ENCODE data around the gene LEF1. TPM values are rescaled to one million over a fixed set of nuclear protein-coding genes. Genes with fewer than 3 reads are reported as not detected.

Gene LEF1
- total RNA-seq, 3 donors from 2014 or later, result 140 to 165 (median 148) TPM

GRCh38 chr4:108048157-108048556, 120.6 kb downstream of the LEF1 start:
- ATAC-seq (no peak), DNase-seq (no peak)
- peaks cover 75% of the 10 kb centered on the region for H3K4me1 Mint-ChIP-seq (ENCODE audit: low read depth)
- no peaks in the 10 kb centered on the region for H3K27me3 Mint-ChIP-seq (ENCODE audit: low read depth)
- no peak overlapping the region for H3K4me3 Mint-ChIP-seq
- no peaks in the 10 kb centered on the region for H3K9me3 Mint-ChIP-seq
- peaks cover 28% of the 10 kb centered on the region for H3K36me3 Mint-ChIP-seq (ENCODE audit: insufficient read depth)

DNA sequence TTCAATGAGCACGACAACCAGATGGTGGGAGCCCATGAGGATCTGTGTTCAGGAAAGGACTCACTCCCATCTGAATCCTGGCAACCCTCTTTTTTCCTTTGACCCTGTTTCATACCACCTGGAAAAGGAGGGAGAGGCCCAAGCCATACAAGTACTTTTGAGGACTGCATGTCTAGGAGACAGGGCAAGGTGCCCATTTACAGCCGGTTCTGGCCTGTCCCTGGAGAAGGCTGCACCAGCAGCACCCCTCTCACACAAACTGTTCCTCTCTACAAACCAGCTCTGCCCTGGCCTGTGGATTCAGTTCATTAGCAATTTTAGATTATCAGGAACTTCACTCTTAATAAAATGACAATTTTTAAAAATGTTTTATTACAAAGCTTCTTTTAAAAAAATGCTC, 121.5 kb downstream of the LEF1 start:
- Mint-ChIP-seq H3K4me1 (ENCODE audit: low read depth) (peaks cover 66% of the 10 kb centered on the region), H3K36me3 (ENCODE audit: insufficient read depth) (peaks cover 25% of the 10 kb centered on the region), H3K9me3 (no peaks in the 10 kb centered on the region), H3K27me3 (ENCODE audit: low read depth) (no peaks in the 10 kb centered on the region), H3K4me3 (no peak overlapping the region)
- no peak for DNase-seq
- no peak for ATAC-seq

DNA sequence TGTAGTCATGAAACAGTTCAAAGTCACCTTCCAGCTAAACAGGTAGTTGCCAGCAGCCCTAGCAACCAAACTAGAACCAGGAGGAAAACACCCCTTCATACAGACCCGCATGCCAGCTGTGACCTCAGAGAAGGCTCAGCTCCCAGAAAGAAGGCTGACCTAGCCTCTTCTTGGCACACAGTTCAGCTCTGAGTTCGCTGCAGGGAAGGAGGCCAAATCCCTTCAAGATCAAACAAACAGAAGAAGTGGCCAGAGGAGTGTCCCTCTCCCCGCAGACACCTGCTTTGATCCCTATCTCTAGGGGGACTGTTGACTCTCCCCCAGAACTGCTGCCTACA, 123.1 kb downstream of the LEF1 start:
- H3K27me3 Mint-ChIP-seq (ENCODE audit: low read depth), result no peaks in the 10 kb centered on the region
- no peaks in the 10 kb centered on the region for H3K9me3 Mint-ChIP-seq
- H3K36me3 Mint-ChIP-seq (ENCODE audit: insufficient read depth), result peaks cover 25% of the 10 kb centered on the region
- H3K4me1 Mint-ChIP-seq (ENCODE audit: low read depth), result peaks cover 54% of the 10 kb centered on the region
- DNase-seq (no peak), ATAC-seq (peak in 1 of 2 donors; percentile 60)
- H3K4me3 Mint-ChIP-seq, result no peak overlapping the region

DNA sequence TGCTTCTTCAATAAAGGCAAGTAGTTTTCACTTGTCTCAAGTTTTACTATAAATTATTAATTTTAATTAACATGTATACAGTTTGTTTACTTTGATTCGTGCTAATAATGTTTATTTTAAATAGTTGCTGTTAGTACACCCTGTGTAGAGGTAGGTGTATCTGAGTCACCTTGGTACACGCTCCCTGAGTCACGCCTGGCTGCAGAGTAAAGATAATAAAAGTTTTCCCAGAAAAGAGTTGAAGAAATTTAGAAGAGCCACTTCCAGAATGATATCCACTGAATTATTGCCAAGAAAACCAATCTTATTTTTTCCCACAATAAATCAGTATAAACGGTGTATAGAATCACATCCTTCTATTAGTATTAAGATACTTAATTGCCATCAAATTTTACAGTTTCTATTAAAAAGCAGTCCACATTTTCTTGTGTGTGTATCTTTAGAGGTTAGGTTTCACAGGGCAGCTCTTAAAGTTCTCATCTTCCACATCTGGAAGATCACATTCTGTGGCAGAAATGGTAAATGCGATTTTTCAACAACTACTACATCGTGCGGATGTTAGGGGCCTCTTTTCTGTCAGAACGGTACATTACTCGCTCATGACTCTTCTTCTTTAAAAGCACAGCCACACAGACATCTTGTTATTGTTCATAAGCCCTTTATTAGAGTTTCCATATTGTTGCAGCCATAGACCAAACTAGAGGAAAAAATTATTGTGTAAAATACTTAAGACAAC, 123.6 kb downstream of the LEF1 start:
- Mint-ChIP-seq H3K4me1 (ENCODE audit: low read depth) (peaks cover 48% of the 10 kb centered on the region), H3K9me3 (no peaks in the 10 kb centered on the region), H3K36me3 (ENCODE audit: insufficient read depth) (peaks cover 25% of the 10 kb centered on the region), H3K4me3 (no peak overlapping the region), H3K27me3 (ENCODE audit: low read depth) (no peaks in the 10 kb centered on the region)
- DNase-seq (no peak), ATAC-seq (peak; percentile 71 to 74)

DNA sequence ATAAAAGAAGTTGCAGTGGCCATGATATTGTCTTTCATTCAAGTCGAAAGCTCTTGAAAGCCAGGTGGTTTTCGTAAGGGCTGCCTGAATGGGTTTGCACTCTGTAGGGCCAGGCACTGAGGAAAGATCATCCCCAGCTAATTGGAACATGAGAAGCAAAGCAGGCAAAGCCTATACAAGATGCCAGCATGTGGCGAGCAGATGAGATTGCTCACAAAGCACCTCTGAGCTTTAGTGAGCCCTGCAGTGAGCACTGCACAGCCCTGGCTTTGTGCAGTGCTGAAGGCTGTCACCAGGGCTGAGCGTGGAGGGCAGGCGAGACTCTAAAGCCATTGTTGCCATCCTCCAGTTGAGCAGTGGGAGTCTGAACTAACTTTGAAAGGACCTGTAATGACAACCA, 125.2 kb downstream of the LEF1 start:
- DNase-seq, result no peak
- no peaks in the 10 kb centered on the region for H3K9me3 Mint-ChIP-seq
- no peaks in the 10 kb centered on the region for H3K27me3 Mint-ChIP-seq (ENCODE audit: low read depth)
- no peak overlapping the region for H3K4me3 Mint-ChIP-seq
- peaks cover 33% of the 10 kb centered on the region for H3K4me1 Mint-ChIP-seq (ENCODE audit: low read depth)
- peak in 1 of 2 donors; percentile 10 for ATAC-seq
- H3K36me3 Mint-ChIP-seq (ENCODE audit: insufficient read depth), result peaks cover 11% of the 10 kb centered on the region

DNA sequence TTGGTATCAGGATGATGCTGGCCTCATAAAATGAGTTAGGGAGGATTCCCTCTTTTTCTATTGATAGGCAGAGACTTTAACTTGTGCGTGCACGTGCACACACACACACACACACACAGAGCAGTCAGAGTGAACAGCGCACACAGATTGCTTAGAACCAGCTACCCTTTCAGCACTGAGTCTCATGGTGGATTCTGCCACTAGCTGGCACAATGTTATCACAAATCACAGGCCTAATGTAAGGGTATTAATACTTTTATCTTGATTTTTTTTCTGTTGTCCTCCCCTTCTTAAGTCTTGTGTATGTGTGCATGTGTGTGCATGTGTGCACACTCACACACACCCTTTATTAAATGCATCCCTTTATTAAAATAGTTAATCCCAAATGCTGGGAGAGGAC, 125.8 kb downstream of the LEF1 start:
- Mint-ChIP-seq H3K9me3 (no peaks in the 10 kb centered on the region), H3K27me3 (ENCODE audit: low read depth) (no peaks in the 10 kb centered on the region), H3K4me3 (no peak overlapping the region), H3K4me1 (ENCODE audit: low read depth) (peaks cover 33% of the 10 kb centered on the region), H3K36me3 (ENCODE audit: insufficient read depth) (peaks cover 6% of the 10 kb centered on the region)
- ATAC-seq (no peak), DNase-seq (no peak)

DNA sequence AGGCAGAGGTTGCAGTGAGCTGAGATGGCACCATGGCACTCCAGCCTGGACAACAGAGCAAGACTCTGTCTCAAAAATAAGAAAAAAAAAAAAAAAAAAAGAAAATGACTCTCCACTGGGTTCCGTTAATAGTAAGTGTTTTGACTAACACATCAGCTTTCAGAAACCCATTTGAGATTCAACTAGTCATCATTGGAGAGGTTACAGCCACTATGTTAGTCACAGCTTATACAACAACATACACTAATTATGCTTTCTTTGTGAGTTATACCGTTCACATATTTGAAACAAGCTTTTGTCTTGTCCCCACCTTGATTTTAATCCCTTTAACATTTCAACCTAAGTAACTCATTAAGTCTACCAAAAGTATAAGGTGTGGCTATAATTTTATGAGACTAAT, 130.8 kb downstream of the LEF1 start:
- Mint-ChIP-seq H3K36me3 (ENCODE audit: insufficient read depth) (peaks cover 8% of the 10 kb centered on the region), H3K4me3 (no peak overlapping the region), H3K27me3 (ENCODE audit: low read depth) (no peaks in the 10 kb centered on the region), H3K9me3 (no peaks in the 10 kb centered on the region), H3K4me1 (ENCODE audit: low read depth) (peaks cover 38% of the 10 kb centered on the region)
- peak; percentile 64 to 74 for ATAC-seq
- DNase-seq, result no peak

GRCh38 chr4:108036213-108036612, 132.5 kb downstream of the LEF1 start:
- Mint-ChIP-seq H3K9me3 (no peaks in the 10 kb centered on the region), H3K4me3 (peak overlapping the region; percentile 21), H3K27me3 (ENCODE audit: low read depth) (no peaks in the 10 kb centered on the region), H3K4me1 (ENCODE audit: low read depth) (peaks cover 47% of the 10 kb centered on the region), H3K36me3 (ENCODE audit: insufficient read depth) (peaks cover 11% of the 10 kb centered on the region)
- peak; percentile 83 to 84 for ATAC-seq
- peak; percentile 63 for DNase-seq

DNA sequence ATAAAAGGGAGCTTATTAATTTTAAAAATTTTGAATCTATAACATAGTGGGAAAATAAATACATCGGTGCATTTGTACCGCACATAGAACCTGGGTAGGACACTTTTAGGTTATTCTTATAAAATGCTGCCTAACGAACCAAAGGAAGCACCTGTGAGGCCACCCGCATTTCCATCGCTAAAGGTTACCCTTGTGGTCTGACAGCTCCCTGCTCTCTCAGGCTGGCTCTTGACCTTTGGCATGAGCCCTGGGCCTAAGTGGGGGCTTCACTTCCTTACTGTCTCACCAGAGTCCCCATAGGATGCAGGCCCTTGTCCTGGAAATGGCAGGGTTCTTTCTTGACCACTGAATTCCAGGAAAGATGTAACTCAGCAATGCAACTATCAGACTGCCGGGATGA, 133.0 kb downstream of the LEF1 start:
- Mint-ChIP-seq H3K4me3 (peak overlapping the region; percentile 56), H3K4me1 (ENCODE audit: low read depth) (peaks cover 53% of the 10 kb centered on the region), H3K27me3 (ENCODE audit: low read depth) (no peaks in the 10 kb centered on the region), H3K9me3 (no peaks in the 10 kb centered on the region), H3K36me3 (ENCODE audit: insufficient read depth) (peaks cover 11% of the 10 kb centered on the region)
- no peak for ATAC-seq
- no peak for DNase-seq

- Mint-ChIP-seq H3K27me3 (ENCODE audit: low read depth) (no peaks in the 10 kb centered on the region), H3K4me1 (ENCODE audit: low read depth) (peaks cover 64% of the 10 kb centered on the region), H3K9me3 (no peaks in the 10 kb centered on the region), H3K4me3 (no peak overlapping the region), H3K36me3 (ENCODE audit: insufficient read depth) (peaks cover 11% of the 10 kb centered on the region)
- ATAC-seq (no peak), DNase-seq (peak; percentile 21)
Measured at GRCh38 chr4:108034565-108034964, 134.2 kb downstream of the LEF1 start.

DNA sequence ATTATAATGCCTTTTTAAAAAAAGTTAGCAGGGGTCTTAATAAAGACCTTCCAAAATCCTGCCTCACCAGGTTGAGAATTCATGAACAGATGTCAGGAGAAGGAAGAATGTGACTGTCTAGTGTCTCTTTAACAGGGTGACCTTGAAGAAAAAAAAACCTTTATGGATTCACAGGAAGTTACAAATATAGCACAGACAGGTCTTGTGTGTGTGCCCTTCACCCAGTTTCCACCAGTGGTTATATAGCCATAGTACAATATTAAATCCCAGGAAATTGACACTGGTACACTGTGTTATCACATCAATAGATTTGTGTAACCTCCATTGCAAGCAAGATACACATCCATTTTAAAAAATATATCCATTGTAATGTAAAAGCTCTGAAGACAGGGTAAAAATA, 135.4 kb downstream of the LEF1 start:
- ATAC-seq (no peak), DNase-seq (no peak)
- H3K4me3 Mint-ChIP-seq, result no peak overlapping the region
- H3K27me3 Mint-ChIP-seq (ENCODE audit: low read depth), result no peaks in the 10 kb centered on the region
- H3K36me3 Mint-ChIP-seq (ENCODE audit: insufficient read depth), result peaks cover 11% of the 10 kb centered on the region
- H3K4me1 Mint-ChIP-seq (ENCODE audit: low read depth), result peaks cover 74% of the 10 kb centered on the region
- no peaks in the 10 kb centered on the region for H3K9me3 Mint-ChIP-seq

GRCh38 chr4:108031427-108032083, 137.2 kb downstream of the LEF1 start:
- ATAC-seq, result peak; percentile 46 to 48
- no peaks in the 10 kb centered on the region for H3K9me3 Mint-ChIP-seq
- no peak overlapping the region for H3K4me3 Mint-ChIP-seq
- H3K27me3 Mint-ChIP-seq (ENCODE audit: low read depth), result no peaks in the 10 kb centered on the region
- peaks cover 65% of the 10 kb centered on the region for H3K4me1 Mint-ChIP-seq (ENCODE audit: low read depth)
- peaks cover 15% of the 10 kb centered on the region for H3K36me3 Mint-ChIP-seq (ENCODE audit: insufficient read depth)
- peak; percentile 45 for DNase-seq

DNA sequence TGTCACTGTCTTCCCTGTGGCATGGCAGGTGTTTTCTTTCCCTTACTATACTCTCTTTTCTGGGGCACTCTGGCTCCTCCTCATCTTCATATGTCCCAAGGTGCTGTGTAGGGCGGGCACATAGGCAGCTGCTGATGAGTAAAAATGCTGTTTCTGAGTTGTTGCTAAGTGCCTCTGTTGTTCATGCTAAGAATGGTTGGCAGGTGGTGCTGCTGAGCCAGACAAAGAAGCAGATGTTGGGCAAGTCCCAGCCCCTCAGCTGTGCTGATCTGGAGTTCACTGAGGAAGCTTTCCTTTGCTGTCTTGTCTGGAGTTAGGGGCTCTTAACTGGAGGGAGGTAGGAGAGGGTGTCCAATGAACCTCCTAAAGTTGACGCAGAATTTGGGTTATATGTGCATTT, 138.4 kb downstream of the LEF1 start:
- peak; percentile 83 for ATAC-seq
- peaks cover 16% of the 10 kb centered on the region for H3K36me3 Mint-ChIP-seq (ENCODE audit: insufficient read depth)
- H3K9me3 Mint-ChIP-seq, result no peaks in the 10 kb centered on the region
- H3K4me1 Mint-ChIP-seq (ENCODE audit: low read depth), result peaks cover 55% of the 10 kb centered on the region
- H3K4me3 Mint-ChIP-seq, result peak overlapping the region; percentile 31
- no peaks in the 10 kb centered on the region for H3K27me3 Mint-ChIP-seq (ENCODE audit: low read depth)
- peak; percentile 64 for DNase-seq

GRCh38 chr4:108029731-108030130, 139.0 kb downstream of the LEF1 start:
- Mint-ChIP-seq H3K4me1 (ENCODE audit: low read depth) (peaks cover 52% of the 10 kb centered on the region), H3K4me3 (no peak overlapping the region), H3K36me3 (ENCODE audit: insufficient read depth) (peaks cover 20% of the 10 kb centered on the region), H3K27me3 (ENCODE audit: low read depth) (no peaks in the 10 kb centered on the region), H3K9me3 (no peaks in the 10 kb centered on the region)
- ATAC-seq, result peak; percentile 38 to 41
- DNase-seq, result no peak
